HG03175 (cell line): ENCODE measurements around the gene USP30.
"Not testable (repeated sequence)": the region's sequence is repeated elsewhere in the genome, so short reads cannot be mapped to it uniquely, and the experiment has no call there.

ENCODE experiments used
- ATAC-seq: cut with Tn5 transposase; IDR thresholded peaks from one replicate; pipeline ENCODE4 v1.9.1; 2021; ENCODE audit warnings: mild to moderate bottlenecking, moderate library complexity; ENCODE audit not compliant: unreplicated experiment

USP30 gene

DNA sequence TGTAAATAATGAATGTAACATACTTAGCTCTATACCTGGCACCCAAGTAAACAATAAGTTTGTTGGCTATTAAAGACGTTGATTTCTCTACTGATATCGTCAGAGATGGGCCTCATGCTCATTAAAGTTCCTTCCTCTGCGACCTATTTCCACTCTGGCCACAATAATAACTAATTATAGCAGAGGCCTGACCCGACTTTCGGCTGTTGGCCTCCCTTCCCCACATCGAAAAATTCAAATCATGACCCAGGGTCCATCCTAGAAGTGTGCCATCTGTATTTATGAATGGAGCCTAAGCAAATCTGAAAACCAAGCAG is 321 bp upstream of the USP30 start:
- ATAC-seq, result no peak

GRCh38 chr12:109053382-109054123 is 1.2 kb downstream of the USP30 start:
- ATAC-seq, result peak; percentile 55

DNA sequence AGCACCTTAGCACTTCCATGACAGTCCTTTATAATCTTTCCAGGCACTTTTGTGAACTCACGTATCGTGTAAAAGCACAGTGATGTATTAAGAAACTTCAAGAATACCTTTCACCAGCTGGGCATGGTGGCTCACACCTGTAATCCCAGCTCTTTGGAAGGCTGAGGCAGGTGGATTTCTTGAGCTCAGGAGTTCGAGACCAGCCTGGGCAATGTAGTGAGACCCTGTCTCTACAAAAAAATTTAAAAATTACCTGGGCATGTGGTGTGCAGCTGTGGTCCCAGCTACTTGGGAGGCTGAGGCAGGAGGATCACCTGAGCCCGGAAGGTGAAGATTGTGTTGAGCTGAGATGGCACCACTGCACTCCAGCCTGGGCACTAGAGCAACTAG is 1.7 kb downstream of the USP30 start:
- ATAC-seq, result not testable (repeated sequence)

DNA sequence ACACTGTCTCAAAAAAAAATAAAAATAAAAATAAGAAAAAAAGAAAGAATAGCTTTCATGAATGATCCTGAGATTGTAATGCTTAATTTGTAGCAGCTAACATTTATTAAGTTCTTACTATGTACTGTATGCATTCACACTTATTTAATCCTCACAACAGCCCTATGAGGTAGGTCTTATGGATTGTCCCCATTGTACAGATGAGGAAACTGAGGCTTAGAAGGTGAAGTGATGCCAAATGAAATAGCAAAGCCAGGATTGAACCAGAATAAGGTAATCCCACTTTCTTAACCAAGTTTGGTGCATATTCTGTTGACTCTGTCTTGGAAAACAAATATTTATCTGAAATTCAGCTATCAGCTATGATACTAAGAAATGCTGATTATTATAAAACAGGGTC is 2.1 kb downstream of the USP30 start:
- ATAC-seq, result no peak

DNA sequence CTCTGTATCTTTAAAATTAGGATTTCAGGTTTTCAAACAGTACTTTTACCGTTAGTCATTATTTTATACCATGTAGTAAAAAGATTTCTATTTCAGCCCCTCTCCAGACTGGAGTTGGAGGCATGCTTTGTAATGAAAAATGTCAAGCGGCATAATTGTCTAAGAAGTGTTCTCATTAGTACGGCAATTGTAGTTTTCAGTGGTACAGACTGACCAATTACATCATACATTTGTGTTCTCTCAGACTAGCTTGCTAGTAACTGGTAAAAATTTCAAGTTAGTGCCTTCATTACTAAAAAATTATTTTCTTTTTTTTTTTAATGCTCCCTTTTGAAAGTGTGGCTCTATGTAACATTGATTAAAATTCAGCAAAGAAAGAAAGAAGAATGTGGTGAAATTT is 4.5 kb downstream of the USP30 start:
- no peak for ATAC-seq

DNA sequence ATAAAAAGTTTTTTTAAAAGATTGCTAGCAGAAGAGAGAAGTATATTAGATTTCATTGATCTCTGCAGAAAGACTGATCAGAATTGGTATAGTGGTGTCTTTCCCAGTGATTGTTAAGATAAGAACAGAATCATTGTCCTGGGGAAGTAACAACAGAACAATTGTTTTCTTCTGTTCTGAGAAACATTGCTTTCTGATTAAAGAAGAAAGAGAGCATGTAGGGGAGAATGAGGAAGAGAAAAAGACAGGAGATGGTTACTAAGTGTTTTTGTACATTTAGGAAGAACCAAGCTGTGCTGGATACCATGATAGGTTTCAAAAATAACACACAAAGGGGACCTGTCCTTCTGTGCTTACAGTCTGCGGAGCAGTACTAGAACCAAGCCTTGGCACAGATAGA is 5.0 kb downstream of the USP30 start:
- ATAC-seq, result no peak

DNA sequence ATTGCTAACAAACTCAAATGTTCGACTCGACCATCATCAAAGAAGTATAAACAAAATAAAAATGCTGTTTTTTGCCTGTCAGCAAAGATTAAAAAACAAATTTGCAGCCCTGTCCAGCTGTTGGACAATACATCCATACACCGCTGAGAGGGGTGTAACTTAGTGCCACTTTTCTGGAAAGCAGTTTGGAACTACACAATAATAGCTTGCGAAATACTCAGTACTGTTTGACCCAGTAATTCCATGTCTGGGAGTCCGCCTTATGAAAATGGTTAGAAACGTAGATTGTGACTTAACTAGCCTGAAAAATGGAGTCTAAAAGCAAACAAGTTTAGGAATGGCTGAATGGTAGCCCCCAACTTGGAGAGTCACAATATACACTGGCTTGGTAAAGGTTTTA is 6.4 kb downstream of the USP30 start:
- ATAC-seq, result no peak

DNA sequence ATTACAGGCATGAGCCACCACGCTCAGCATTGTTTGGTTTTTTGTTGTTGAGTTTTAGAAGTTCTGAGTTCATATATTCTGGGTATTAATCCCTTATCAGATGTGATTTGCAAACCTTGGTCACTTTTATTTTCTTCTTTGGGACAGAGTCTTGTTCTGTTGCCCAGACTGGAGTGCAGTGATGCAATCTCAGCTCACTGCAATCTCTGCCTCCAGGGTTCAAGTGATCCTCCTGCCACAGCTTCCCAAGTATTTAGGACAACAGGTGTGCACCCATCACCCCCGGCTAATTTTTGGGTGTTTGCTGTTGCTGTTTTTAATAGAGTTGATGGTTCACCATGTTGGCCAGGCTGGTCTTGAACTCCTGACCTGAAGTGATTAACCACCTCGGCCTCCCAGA is 11.8 kb downstream of the USP30 start:
- no peak for ATAC-seq

DNA sequence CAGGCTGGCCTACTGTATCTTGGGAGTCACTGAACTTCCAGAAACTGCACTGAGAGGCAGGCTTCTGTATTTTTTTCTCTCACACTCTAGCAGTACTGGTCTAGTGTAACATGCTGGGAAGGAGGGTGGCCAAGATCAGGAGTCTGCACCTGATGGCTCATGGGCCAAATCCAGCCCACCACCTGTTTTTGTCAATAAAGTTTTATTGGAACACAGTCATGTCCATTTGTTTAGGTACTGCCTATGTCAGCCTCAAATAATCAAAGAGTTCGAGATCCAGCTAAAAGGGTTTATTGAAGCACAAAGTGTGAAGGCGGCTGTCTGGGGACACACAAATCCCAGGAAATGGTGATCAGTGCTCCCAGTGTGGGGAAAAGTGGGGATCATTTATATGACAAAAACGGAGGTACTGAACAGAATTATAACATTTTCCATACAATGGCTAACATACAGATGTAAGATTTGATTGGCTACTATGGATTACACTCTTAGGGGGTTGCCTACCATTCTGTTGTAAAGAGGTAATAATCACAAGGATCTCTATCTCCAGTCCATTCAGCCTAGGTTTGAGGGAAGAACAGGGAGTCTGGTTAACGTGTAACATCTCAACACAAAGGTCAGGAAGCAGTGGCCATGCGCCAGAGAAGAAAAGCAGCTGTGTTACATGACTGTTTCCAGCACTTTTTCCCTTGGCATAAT is 12.9 kb downstream of the USP30 start:
- no peak for ATAC-seq

DNA sequence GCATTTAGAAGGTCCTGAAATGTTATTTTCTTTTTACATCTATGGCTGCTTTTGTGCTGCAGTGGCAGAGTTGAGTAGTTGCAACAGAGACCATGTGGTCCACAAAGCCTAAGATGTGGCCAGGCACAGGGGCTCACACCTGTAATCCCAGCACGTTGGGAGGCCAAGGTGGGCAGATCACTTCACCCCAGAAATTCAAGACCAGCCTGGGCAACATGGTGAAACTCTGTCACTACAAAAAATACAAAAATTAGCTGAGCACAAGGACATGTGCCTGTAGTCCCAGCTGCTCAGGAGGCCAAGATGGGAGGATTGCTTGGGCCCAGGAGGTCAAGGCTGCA is 13.4 kb downstream of the USP30 start:
- ATAC-seq, result no peak

GRCh38 chr12:109069307-109070271 is 17.2 kb downstream of the USP30 start:
- ATAC-seq, result no peak

- ATAC-seq, result no peak
Observed at GRCh38 chr12:109074866-109075265, 22.5 kb downstream of the USP30 start.

DNA sequence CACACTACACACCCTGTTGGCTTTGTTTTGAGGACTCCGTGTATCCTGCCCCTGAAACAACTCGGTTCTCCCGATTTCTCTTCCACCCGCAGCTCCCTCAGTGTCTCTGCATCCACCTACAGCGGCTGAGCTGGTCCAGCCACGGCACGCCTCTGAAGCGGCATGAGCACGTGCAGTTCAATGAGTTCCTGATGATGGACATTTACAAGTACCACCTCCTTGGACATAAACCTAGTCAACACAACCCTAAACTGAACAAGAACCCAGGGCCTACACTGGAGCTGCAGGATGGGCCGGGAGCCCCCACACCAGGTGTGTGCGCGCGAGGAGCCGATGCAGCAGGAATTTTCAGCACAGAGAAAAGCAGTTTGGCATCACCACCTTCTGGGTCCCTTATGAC is 30.4 kb downstream of the USP30 start:
- no peak for ATAC-seq

DNA sequence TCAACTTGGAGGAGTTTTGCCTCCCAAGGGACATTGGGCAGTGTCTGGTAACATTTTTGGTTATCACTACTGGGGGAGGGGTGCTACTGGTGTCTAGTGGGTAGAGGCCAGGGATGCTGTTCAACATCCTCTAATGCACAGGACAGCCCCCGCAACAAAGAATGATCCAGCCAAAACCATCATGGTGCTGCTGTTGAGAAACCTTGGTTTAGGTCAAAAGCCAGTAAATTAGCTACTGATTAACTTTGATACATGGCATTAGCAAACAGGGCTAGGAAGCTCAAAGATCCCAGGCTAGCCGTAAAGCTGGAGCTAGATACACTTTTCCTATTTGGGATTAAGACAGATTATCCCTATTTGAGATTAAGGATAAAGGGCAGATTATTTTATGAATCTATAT is 32.0 kb downstream of the USP30 start:
- ATAC-seq, result no peak

DNA sequence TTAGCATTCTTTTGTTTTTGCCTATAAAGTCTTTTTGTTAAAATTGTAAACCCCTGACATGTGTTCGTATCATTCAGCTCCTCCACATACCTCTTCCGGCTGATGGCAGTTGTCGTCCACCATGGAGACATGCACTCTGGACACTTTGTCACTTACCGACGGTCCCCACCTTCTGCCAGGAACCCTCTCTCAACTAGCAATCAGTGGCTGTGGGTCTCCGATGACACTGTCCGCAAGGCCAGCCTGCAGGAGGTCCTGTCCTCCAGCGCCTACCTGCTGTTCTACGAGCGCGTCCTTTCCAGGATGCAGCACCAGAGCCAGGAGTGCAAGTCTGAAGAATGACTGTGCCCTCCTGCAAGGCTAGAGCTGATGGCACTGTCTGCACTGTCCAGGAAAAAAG is 33.2 kb downstream of the USP30 start:
- ATAC-seq, result no peak

GRCh38 chr12:109087250-109087649 is 34.9 kb downstream of the USP30 start:
- ATAC-seq, result no peak

DNA sequence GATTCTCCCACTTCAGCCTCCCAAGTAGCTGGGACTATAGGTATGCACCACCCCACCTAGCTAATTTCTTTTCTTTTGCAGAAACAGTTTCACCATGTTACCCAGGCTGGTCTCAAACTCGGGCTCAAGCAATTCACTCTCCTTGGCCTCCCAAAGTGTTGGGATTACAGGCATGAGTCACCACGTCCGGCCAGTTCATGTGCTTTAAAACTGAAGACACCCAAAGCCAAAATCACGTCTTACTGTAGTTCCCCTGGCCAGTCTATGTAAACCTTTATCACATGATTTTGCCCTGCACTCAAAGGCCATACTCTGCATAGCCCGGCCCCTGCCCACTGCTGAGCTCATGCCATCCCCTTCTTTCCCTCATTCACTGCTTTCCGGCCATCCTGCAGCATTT is 36.4 kb downstream of the USP30 start:
- ATAC-seq, result no peak

DNA sequence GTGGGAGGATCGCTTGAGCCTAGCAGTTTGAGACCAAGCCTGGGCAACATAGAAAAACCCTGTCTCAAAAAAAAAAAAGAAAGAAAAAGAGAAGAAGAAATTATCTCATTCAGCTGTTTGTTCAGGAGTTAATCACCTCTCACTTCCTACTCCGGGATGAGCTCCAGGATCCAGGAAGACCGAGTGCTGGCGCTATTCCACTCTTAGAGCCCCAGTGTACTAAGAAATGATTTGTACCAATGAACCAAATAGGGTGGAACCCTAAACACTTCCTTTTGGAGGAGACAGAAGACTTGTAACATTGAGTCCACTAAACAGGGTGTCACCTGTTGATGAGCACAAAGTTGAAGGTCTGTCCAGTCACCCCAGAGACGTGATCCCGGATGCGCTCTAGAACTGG is 37.3 kb downstream of the USP30 start:
- ATAC-seq, result no peak

- ATAC-seq, result no peak
Observed at GRCh38 chr12:109092497-109093021, 40.2 kb downstream of the USP30 start.

GRCh38 chr12:109093022-109093918 is 40.9 kb downstream of the USP30 start, which contains the start of gene ALKBH2:
ALKBH2 (minus strand) TSS chr12:109093472; CDS start chr12:109092786, 686 bp downstream.
- ATAC-seq, result peak; percentile 63

GRCh38 chr12:109097140-109097434 is 44.7 kb downstream of the USP30 start:
- ATAC-seq, result no peak
